H1 (cell line): ENCODE measurements around the gene RALA. TPM values are rescaled to one million over a fixed set of nuclear protein-coding genes. Genes with fewer than 3 reads are reported as not detected.

ENCODE experiments used
- CTCF ChIA-PET: fragments of 300-600 bp; sonication (Branson Sonifier 250); formaldehyde crosslinking; loops from one replicate; lab custom pipeline; 2021; ENCODE audit not compliant: partially characterized antibody; lab: Charles Lee
- POLR2A ChIA-PET: fragments of 300-600 bp; sonication (Branson Sonifier 250); formaldehyde crosslinking; loops from one replicate; lab custom pipeline; 2021; ENCODE audit warnings: inconsistent platforms; ENCODE audit not compliant: partially characterized antibody; lab: Charles Lee
- DNase-seq, 2 experiments: peaks; one replicate each; pipeline versions ENCODE4 v3.0.0 to v3.0.0-alpha.2; 2010 to 2022; ENCODE audit warnings: low spot score in 2 of 2, low read depth in 1 of 2, mixed read lengths in 1 of 2
- FAIRE-seq: peaks from 2 replicates; lab custom pipeline; 2011; peaks lifted over from hg19 to GRCh38; lab: Jason Lieb, UNC
- H2AFZ ChIP-seq: 2 replicates; pipeline ENCODE4 v1.8.1; 2012; ENCODE audit warnings: low read length, inconsistent platforms
- H2AK5ac ChIP-seq: 2 replicates; pipeline ENCODE4 v1.6.1; 2013; ENCODE audit warnings: low read depth, low read length
- H2BK120ac ChIP-seq: replicated peaks from 2 replicates; pipeline ENCODE3; 2013; ENCODE audit warnings: low read depth, low read length, inconsistent platforms
- H2BK12ac ChIP-seq: 2 replicates; pipeline ENCODE4 v1.6.1; 2013; ENCODE audit warnings: low read depth, low read length
- H2BK15ac ChIP-seq: 2 replicates; pipeline ENCODE4 v1.6.1; 2013; ENCODE audit warnings: low read length
- H2BK20ac ChIP-seq: 2 replicates; pipeline ENCODE4 v1.6.1; 2013; ENCODE audit warnings: low read length
- H2BK5ac ChIP-seq: 2 replicates; pipeline ENCODE4 v1.6.1; 2013; ENCODE audit warnings: low read depth, low read length
- H3K14ac ChIP-seq: 2 replicates; pipeline ENCODE4 v1.6.1; 2013; ENCODE audit warnings: inconsistent platforms; ENCODE audit not compliant: insufficient read length
- H3K18ac ChIP-seq: 2 replicates; pipeline ENCODE4 v1.6.1; 2013; ENCODE audit warnings: low read length; ENCODE audit errors: extremely low read depth
- H3K23ac ChIP-seq: 2 replicates; pipeline ENCODE4 v1.6.1; 2013; ENCODE audit warnings: inconsistent platforms; ENCODE audit not compliant: insufficient read length
- H3K23me2 ChIP-seq: 2 replicates; pipeline ENCODE4 v1.6.1; 2013; ENCODE audit warnings: low read depth, low read length
- H3K27ac ChIP-seq: 2 replicates; pipeline ENCODE4 v1.6.1; 2011; ENCODE audit warnings: low read depth, low read length, inconsistent platforms
- H3K27me3 ChIP-seq, 4 experiments: replicated peaks in 1 of 4; 1 replicate in 1 of 4; 2 replicates in 3 of 4; pipeline versions ENCODE4 v1.6.1 to v1.8.1; 2011 to 2013; ENCODE audit warnings: low read length in 3 of 4, mild to moderate bottlenecking in 3 of 4, inconsistent platforms in 2 of 4, mixed read lengths in 2 of 4, moderate library complexity in 1 of 4; ENCODE audit not compliant: control insufficient read depth in 3 of 4, insufficient read depth in 3 of 4; ENCODE audit errors: extremely low read depth in 1 of 4
- H3K36me3 ChIP-seq, 4 experiments: 2 replicates each; pipeline versions ENCODE4 v1.6.1 to v1.8.1; 2011 to 2013; ENCODE audit warnings: mild to moderate bottlenecking in 4 of 4, low read length in 3 of 4, moderate library complexity in 2 of 4, control low read depth in 1 of 4, inconsistent platforms in 1 of 4; ENCODE audit not compliant: insufficient read depth in 4 of 4, control insufficient read depth in 2 of 4
- H3K4ac ChIP-seq: replicated peaks from 2 replicates; pipeline ENCODE3; 2013; ENCODE audit warnings: low read length, low read depth, mixed read lengths, inconsistent platforms; ENCODE audit not compliant: insufficient read length
- H3K4me1 ChIP-seq, 4 experiments: replicated peaks in 1 of 4; 1 replicate in 1 of 4; 2 replicates in 3 of 4; pipeline versions ENCODE4 v1.6.1 to v1.8.1; 2011 to 2013; ENCODE audit warnings: low read length in 3 of 4, inconsistent platforms in 2 of 4, mixed read lengths in 1 of 4; ENCODE audit not compliant: insufficient read depth in 4 of 4, control insufficient read depth in 3 of 4
- H3K4me2 ChIP-seq, 2 experiments: 2 replicates each; pipeline versions ENCODE4 v1.6.1 to v1.8.1; 2011 to 2013; ENCODE audit warnings: low read depth in 2 of 2, low read length in 2 of 2, control low read depth in 1 of 2, inconsistent platforms in 1 of 2, mild to moderate bottlenecking in 1 of 2; ENCODE audit not compliant: insufficient read depth in 1 of 2
- H3K4me3 ChIP-seq, 4 experiments: fragments of 200-600, 300-600 bp in 1 of 4; sonication (generic), shearing (Covaris generic), sonication (Bioruptor Twin) in 1 of 4; 2 replicates each; pipeline versions ENCODE4 v1.5.1 to v1.8.1; 2011 to 2016; ENCODE audit warnings: low read length in 4 of 4, low read depth in 3 of 4, control low read depth in 2 of 4, inconsistent platforms in 2 of 4, mild to moderate bottlenecking in 2 of 4, mixed read lengths in 1 of 4, moderate library complexity in 1 of 4; ENCODE audit not compliant: insufficient read depth in 2 of 4; ENCODE audit errors: extremely low read depth in 1 of 4
- H3K56ac ChIP-seq: replicated peaks from 2 replicates; pipeline ENCODE3; 2013; ENCODE audit warnings: low read depth, mild to moderate bottlenecking, mixed read lengths, low read length, inconsistent platforms; ENCODE audit not compliant: insufficient read length
- H3K79me1 ChIP-seq: 2 replicates; pipeline ENCODE4 v1.6.1; 2013; ENCODE audit warnings: low read depth, low read length, control low read depth
- H3K79me2 ChIP-seq, 2 experiments: 2 replicates each; pipeline versions ENCODE4 v1.6.1 to v1.8.1; 2012 to 2013; ENCODE audit warnings: low read length in 2 of 2, mild to moderate bottlenecking in 2 of 2, inconsistent platforms in 1 of 2; ENCODE audit not compliant: insufficient read depth in 2 of 2, control insufficient read depth in 1 of 2
- H3K9ac ChIP-seq, 4 experiments: replicated peaks in 1 of 4; 1 replicate in 1 of 4; 2 replicates in 3 of 4; pipeline versions ENCODE4 v1.6.1 to v1.8.1; 2011 to 2013; ENCODE audit warnings: low read depth in 3 of 4, low read length in 3 of 4, control low read depth in 2 of 4, mild to moderate bottlenecking in 2 of 4, moderate library complexity in 2 of 4, inconsistent platforms in 1 of 4; ENCODE audit errors: extremely low read depth in 1 of 4
- H3K9me3 ChIP-seq, 2 experiments: 2 replicates each; pipeline versions ENCODE4 v1.6.1 to v1.8.1; 2012 to 2013; ENCODE audit warnings: mild to moderate bottlenecking in 2 of 2, moderate library complexity in 2 of 2, control low read depth in 1 of 2, inconsistent platforms in 1 of 2, low read depth in 1 of 2, low read length in 1 of 2, mixed read lengths in 1 of 2; ENCODE audit not compliant: insufficient read depth in 2 of 2
- H4K20me1 ChIP-seq, 2 experiments: replicated peaks in 1 of 2; 2 replicates each; pipeline versions ENCODE3 to v1.8.1; 2011 to 2013; ENCODE audit warnings: inconsistent platforms in 2 of 2, low read length in 2 of 2, mild to moderate bottlenecking in 1 of 2; ENCODE audit not compliant: insufficient read depth in 2 of 2, control insufficient read depth in 1 of 2
- H4K5ac ChIP-seq: 2 replicates; pipeline ENCODE4 v1.6.1; 2013; ENCODE audit warnings: low read length, low read depth, mixed read lengths, inconsistent platforms; ENCODE audit not compliant: insufficient read length
- H4K8ac ChIP-seq: 2 replicates; pipeline ENCODE4 v1.8.0; 2013; ENCODE audit warnings: mild to moderate bottlenecking, moderate library complexity, low read length, inconsistent platforms; ENCODE audit not compliant: insufficient read depth; ENCODE audit errors: extremely low read depth
- H4K91ac ChIP-seq: replicated peaks from 2 replicates; pipeline ENCODE3; 2013; ENCODE audit warnings: low read length, mixed read lengths, inconsistent platforms; ENCODE audit not compliant: insufficient read length
- WGBS, 2 experiments: shearing (Covaris generic) in 1 of 2; methylation state at CpG; one replicate each; pipeline versions ENCODE4 v1.1.6 to v1.1.7; 2013 to 2015; ENCODE audit warnings: low lambda C conversion rate in 2 of 2, mixed read lengths in 2 of 2, inconsistent platforms in 1 of 2, low coverage in 1 of 2, missing lambda C conversion rate in 1 of 2; ENCODE audit not compliant: insufficient replicate concordance in 2 of 2, insufficient coverage in 1 of 2, insufficient read length in 1 of 2; ENCODE audit errors: extremely low coverage in 1 of 2, missing lambda C conversion rate in 1 of 2; 5-methylcytosine and 5-hydroxymethylcytosine counted together
- polyA plus RNA-seq, 7 experiments: library from polyadenylated mRNA; depleted of rRNA in 3 of 7; stranded (reverse) in 5 of 7; unstranded in 2 of 7; fragments of >200 nt in 5 of 7; fragments of 200-250 nt in 2 of 7; gene quantifications; 1 replicate in 5 of 7; 2 replicates in 1 of 7; 4 replicates in 1 of 7; pipeline versions ENCODE4 v1.2.1 to v1.2.3, GENCODE V29; 2011 to 2013; ENCODE audit warnings: missing spikeins in 2 of 7, mixed read lengths in 2 of 7
- total RNA-seq: library from RNA; stranded (reverse); fragmentation: NEBNext Ultra II Directional; extraction: Animal tissue kit (Norgen Biotek cat#: 25700); gene quantifications from 2 replicates; pipeline ENCODE4 v1.2.1, GENCODE V29; 2021

RALA gene
- total and polyA plus RNA-seq, 2 of the 8 experiments (the other 6 are each of a cell fraction or from before 2014, with no cell fraction given) = 24.1 to 72.8 TPM

DNA sequence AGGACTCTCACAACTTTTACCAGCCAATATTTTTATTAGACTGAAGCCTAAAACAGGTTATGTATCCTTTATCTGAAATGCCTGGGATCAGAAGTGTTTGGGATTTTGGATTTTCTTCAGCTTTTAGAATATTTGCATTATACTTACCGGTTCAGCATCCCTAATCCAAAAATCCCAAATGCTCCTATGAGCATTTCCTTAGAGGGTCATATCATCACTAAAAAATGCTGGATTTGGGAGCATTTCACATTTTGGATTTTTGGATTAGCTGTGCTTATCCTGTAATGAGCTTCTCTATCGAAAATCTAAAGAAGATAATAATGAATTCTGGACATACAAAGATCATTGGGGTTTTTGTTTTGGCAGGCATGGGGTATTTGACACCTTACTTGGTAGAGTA is 53.0 kb downstream of the RALA start:
- H3K18ac ChIP-seq = no peak overlapping the region
- 92% methylated on average over 2 of the region's 2 CpGs; no CpG with 5 or more reads in 1 of the 2 experiments for WGBS, 2 experiments
- no peaks in the 10 kb centered on the region for H3K23me2 ChIP-seq
- no peaks in the 10 kb centered on the region; the same call in 1 of the 2 replicates for H3K79me1 ChIP-seq
- peaks cover 0 to 3% (median under 1%) of the 10 kb centered on the region in 4 experiments; a peak in 4 of 7 replicates for H3K4me1 ChIP-seq
- no peak overlapping the region for H3K27ac ChIP-seq
- DNase-seq = no peak
- H4K5ac ChIP-seq = no peak overlapping the region
- FAIRE-seq = no peak
- POLR2A ChIA-PET = no interaction called here
- no peak overlapping the region for H2AK5ac ChIP-seq
- H2AFZ ChIP-seq = no peak overlapping the region
- no peaks in the 10 kb centered on the region for H4K20me1 ChIP-seq
- H4K8ac ChIP-seq = no peak overlapping the region
- no peak overlapping the region for H2BK5ac ChIP-seq
- H3K9me3 ChIP-seq = peaks cover 0 to 3% of the 10 kb centered on the region in 2 experiments; a peak in 1 of 4 replicates
- H3K4me2 ChIP-seq = no peak overlapping the region
- no peaks in the 10 kb centered on the region for H3K27me3 ChIP-seq
- H2BK120ac ChIP-seq = no peak overlapping the region
- no peak overlapping the region for H2BK15ac ChIP-seq
- H2BK20ac ChIP-seq = no peak overlapping the region
- H2BK12ac ChIP-seq = no peak overlapping the region
- no peak overlapping the region for H3K23ac ChIP-seq
- no peak overlapping the region for H3K56ac ChIP-seq
- CTCF ChIA-PET = interaction anchor here (0.6 kb wide), 1 partner anchor 472 kb away, joined by 4 read pairs; no protein-coding TSS in a partner anchor
- no peak overlapping the region for H3K9ac ChIP-seq
- H3K36me3 ChIP-seq = no peaks in the 10 kb centered on the region
- H3K4me3 ChIP-seq = no peak overlapping the region
- H3K14ac ChIP-seq = no peak overlapping the region
- H3K4ac ChIP-seq = no peak overlapping the region
- no peak overlapping the region for H4K91ac ChIP-seq
- peaks cover 0 to 60% of the 10 kb centered on the region in 2 experiments; a peak in 2 of 4 replicates for H3K79me2 ChIP-seq
